GM19239 (cell line): Measurements from ENCODE around the gene ENO3.

ENCODE experiments used
- DNase-seq: peaks from one replicate; pipeline ENCODE4 v3.0.0; 2011; ENCODE audit warnings: low spot score; ENCODE audit not compliant: insufficient read length
- FAIRE-seq: peaks from 2 replicates; lab custom pipeline; 2011; peaks lifted over from hg19 to GRCh38; lab: Jason Lieb, UNC

ENO3 gene

DNA sequence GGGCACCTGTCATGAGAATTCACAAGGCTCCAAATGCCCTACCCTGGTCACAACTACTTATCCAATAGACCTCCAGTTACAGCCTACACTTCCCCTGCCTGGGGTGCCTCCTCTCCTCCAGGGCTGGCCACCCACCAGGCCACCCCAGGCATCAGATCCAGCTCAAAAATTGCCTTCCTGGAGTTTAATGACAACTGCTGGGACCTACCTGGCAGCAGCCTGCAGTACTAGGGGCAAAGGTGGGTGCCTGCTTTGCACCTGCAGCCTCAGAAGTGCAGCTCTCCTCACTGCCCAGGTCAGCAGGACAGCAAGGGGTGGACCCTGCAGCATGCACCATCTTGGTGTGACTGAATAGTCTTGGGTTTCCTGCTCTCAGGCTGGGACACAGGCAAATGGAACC, 15.3 kb upstream of the ENO3 start:
- DNase-seq = no peak
- FAIRE-seq = no peak

DNA sequence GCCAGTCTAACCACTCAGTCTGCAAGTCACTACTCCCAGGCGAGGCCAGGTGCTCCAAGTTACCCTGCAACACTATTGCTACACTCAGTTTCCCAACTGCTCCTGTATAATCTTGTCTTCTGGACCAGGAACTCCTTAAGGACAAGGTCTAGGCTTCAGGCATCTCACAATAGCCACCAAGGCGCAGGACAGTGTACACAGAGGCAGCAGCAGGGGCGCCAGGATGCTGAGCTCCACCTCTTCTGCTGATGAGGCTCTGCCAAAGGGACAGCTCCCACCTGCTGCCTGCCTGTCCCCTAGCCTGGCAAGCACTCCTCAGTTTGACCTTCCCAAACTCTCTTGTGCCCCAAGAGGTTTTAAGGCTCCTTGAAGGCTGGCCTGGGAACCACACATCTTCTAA, 14.5 kb upstream of the ENO3 start:
- no peak for FAIRE-seq

DNA sequence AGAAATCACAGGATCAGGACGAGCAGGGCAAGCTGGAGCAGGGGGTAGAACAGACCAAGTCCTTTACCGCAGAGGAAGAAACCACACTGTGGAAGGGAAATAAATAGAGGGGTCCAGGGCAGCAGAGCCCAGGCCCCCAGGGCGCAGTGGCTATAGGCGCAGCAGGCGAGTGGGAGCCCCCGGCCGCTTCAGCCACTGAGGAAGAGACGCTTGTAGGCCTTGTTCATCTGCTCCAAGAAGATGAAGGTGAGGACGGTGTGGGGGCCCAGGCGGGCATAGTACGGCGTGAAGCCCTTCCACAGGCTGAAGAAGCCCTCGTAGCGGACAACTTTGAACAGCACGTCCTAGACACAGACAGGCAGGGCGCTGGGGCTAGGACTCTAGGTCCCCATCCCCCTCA, 13.4 kb upstream of the ENO3 start:
- FAIRE-seq (no peak), DNase-seq (no peak)

More for the DNA sequence above, 14.5 kb upstream of the ENO3 start:
- DNase-seq = no peak

DNA sequence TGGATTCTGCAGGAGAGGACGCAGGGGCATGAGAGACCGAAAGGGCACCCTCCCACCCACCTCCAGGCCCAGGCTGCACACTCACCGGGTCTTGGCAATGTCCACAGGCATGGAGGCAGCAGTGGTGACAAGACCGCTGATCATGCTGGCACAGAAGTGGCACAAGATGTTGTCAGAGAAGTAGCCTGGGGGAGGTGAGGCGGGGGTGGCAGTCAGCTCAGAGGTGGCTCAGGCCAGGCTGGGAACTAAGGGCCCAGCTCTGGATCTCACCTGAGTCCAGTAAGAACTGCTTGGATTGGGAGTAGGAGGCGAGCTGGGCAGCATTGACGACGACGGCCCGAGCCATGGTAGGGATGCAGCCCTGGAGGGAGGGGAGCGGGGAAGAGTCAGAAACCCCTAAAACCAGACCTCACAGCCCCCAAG, 12.8 kb upstream of the ENO3 start:
- FAIRE-seq (no peak), DNase-seq (no peak)

DNA sequence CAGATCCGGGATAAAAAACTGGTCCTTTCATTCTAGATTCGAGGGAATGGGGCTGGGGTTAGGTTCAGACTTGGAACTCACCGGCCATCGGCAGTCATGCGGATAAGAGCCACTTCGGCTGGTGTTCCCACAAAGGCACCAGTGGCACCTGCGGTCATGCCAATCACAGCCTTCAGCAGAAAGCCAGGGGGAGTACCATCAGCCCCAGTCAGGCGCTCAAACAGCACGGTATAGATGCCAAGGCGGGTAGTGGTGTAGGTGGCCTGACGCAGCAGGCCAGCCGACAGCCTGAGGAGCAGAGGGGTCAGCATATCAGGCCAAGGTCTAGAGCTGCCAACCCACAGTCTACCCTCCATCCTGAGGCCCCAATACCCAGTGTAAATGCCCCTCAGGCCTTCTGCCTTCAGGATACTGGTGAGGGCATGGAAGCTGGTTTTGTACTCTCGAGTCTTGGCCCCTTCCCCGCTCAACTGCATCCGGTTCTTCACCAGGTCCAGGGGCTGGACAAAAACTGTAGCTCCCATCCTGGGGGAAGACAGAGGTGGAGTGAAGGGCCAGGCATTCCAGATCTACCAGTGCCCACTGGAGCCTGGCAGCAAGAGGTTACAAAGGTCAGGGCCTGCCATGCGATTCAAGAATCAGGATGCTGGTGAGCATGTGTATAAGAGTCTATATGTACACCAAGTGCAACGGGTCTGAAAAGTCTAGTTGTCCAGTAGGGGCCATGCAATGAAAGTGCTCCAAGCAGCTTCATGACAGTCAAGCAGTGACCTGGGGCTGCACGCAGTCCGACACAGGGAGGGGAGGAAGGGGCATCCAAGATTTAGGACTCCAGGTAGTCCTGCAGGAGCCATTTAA, 12.0 kb upstream of the ENO3 start:
- FAIRE-seq = peak; percentile 81
- DNase-seq = no peak

DNA sequence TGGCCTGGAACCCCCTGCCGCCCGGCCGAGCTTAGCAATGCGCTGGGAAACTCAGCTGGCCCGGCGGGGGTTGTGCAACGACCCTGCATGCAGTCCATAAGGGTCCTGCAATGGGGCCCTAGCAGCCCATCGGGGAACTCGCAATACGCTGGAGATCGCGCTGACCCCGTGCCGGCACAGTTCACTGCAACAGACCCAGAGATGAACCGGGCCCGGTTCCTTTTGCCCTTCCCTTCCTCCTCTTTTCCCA, 11.4 kb upstream of the ENO3 start:
- DNase-seq = no peak
- no peak for FAIRE-seq

DNA sequence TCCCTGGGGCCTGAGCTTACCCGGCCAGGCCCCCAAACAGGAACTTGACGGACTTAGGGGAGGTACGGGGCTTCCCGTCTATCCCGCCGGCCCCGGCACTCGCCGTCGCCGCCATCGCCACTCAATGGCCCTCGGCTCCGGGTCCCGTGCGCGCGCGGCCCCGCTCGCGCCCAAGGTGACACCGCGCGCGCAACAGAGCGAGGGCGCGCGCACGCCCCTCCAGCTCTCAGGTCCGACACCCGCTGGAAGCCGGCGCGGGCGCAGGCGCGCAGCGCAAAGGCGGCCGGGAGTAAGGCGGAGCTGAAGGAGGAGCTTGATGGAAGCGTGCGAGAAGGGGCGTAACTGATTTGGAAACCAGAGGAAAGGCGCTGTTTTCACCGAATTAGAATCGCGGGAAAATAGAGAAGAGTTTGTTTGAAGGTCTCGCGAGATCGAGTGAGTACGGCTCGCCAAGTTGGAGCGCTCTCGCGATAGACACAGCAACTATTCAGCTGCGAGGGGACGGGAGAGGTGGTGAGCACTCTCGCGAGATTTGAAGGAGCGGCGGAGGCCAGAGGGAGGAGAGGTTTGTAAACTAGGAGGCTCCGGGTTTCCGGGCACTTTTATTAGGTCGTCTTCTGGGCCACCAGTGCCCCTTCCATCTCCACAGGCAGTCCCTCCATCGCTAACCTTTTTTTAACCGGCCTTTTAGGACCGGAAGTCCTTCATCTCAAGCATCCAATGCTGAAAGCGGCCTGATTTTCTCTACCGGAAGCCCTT, 10.9 kb upstream of the ENO3 start, which contains the start of the genes RNF167 and SLC25A11:
Gene RNF167, plus strand, starts transcription at position 473 of the 759 bp plus-strand sequence. CDS start 642 bp downstream, outside the sequence.
Gene SLC25A11, minus strand, starts transcription at position 251 of the 759 bp plus-strand sequence. Its CDS starts 136 bp downstream, at position 115.
- DNase-seq (peak; percentile 88), FAIRE-seq (peak; percentile 100)

DNA sequence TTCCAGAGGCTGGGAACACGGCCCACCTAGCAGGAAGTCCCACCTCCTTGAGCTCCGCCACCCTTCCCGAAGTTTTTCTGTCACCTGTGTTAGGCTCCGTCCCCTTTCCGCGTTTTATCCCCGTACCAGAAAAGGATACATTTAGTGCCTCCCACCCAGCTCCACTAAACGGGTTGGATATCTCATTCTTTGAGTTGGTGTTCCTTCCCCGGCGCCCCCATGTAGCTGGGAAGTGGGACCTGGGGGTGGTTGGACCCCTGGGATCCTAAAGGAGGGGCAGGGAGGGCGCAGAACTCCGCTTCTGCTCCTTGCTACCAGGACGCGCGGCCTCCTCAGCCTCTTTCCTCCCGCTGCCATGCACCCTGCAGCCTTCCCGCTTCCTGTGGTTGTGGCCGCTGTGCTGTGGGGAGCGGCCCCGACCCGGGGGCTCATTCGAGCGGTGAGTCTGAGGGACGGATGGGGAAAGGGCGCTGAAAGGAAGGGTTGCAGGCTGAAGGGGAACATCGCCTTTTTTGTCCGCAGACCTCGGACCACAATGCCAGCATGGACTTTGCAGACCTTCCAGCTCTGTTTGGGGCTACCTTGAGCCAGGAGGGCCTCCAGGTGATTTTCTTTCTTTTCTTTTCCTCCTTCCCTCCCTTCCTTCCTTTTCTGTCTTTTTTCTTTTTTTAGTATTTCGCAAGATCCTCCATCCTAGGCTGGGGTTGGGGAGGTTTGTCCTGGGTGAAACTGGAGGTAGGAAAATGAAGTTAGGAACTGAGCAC, 10.2 kb upstream of the ENO3 start:
- DNase-seq (no peak), FAIRE-seq (peak; percentile 74)

DNA sequence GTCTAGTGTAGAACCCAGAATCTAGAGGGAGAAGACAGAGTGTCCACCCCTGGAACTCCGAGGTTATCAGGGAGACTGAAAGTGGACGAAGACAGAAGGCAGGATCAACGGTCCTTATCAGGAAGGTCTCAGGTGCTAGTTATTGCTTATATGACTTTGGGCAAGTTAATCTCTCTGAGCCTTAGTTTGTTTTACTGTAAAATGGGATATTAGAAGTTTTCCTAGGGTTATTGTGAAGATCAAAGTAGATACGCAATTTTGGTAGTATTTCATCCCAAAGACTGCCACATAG, 9.7 kb upstream of the ENO3 start:
- FAIRE-seq = no peak
- no peak for DNase-seq

DNA sequence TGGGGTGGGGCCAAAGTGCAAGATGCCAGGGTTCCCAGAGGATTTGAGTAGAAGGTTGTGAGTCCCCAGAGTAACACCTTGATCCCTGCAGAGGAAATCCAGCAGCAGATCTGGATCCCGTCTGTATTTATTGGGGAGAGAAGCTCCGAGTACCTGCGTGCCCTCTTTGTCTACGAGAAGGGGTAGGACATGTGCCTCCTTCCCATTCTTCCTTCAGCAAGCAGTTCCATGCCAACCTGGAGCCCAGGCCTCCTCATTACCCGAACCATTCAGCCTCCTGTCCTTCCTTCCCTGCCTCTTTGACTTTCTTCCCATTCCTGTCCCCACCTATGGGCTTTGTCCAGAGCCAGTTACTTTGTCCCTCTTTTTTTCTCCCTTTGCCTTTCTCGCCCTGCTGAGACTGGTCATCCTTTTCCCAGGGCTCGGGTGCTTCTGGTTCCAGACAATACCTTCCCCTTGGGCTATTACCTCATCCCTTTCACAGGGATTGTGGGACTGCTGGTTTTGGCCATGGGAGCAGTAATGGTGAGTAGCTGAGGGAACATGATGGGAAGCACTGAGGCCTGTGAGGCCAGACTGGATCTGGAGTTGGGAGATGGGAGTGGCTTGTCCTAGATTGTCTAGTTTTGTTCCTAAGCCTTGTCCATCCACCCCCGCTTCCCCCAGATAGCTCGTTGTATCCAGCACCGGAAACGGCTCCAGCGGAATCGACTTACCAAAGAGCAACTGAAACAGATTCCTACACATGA, 8.0 kb upstream of the ENO3 start:
- DNase-seq = no peak
- FAIRE-seq = no peak

DNA sequence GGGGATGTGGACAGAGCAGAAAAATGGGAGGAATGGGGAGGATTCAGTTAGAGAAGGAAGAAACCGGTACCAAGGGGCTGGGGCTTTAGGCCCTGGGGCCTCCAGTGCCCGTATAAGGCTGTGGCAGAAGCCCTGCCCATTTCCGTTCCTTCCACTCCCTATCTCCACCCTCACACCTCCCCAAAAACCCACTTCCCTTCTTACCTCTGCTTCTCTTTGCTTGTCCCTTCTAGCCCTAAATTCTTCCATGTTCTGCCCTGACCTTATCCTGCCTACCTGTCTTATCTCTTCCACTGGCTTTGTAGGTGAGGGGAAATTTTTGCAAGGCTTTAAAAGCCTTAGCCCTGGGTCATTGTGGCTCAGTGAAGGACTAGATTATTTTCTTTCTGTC, 6.8 kb upstream of the ENO3 start:
- FAIRE-seq (peak; percentile 78), DNase-seq (no peak)

DNA sequence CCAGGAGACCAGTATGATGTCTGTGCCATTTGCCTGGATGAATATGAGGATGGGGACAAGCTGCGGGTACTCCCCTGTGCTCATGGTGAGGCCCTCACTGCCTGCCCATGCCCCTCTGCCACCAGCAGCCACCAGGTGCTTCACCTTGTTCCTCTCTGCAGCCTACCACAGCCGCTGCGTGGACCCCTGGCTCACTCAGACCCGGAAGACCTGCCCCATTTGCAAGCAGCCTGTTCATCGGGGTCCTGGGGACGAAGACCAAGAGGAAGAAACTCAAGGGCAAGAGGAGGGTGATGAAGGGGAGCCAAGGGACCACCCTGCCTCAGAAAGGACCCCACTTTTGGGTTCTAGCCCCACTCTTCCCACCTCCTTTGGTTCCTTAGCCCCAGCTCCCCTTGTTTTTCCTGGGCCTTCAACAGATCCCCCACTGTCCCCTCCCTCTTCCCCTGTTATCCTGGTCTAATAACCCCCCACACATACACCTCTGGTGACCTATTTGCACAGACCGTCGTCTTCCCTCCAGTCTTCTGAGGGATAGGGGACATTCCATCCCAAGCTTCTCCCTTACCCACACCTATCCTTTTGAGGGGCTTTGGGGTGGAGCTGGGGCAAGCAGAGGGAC, 6.3 kb upstream of the ENO3 start:
- FAIRE-seq (no peak), DNase-seq (no peak)

DNA sequence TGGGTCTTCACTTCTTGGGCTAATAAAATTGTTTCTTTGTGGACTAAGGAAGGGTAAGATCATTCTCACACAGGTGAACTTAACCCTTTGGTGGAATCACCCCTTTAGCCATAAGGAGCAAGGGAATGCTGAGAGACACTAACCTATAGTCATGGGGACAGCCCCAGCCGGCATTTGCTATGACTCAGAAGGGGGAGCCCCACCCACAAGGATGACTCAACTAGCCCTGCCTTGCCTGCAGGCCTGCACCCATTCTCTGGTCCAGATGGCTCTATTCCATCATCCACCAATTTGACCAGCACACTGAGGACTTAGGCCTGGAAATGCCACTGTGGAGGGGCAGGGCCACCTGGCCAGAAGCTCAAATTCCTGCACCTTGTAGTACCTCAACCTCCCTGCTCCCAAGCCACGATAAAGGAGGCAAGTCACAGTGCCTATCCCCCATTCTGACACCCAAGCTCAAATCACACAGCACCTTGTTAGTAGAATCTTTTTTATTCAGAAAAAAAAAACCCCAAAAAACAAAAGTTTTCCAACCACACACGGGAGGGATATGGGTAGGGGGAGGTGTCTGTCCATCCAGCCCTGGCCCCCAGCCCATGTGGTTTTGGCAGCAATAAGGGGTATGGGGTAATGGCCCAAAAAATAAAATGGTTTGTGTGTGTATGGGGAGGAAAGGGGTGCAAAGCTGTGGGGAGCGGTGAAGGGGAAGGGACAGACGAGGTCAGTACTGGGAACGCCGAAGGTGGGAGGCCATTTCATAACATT, 5.6 kb upstream of the ENO3 start:
- peak; percentile 93 for FAIRE-seq
- DNase-seq = no peak

DNA sequence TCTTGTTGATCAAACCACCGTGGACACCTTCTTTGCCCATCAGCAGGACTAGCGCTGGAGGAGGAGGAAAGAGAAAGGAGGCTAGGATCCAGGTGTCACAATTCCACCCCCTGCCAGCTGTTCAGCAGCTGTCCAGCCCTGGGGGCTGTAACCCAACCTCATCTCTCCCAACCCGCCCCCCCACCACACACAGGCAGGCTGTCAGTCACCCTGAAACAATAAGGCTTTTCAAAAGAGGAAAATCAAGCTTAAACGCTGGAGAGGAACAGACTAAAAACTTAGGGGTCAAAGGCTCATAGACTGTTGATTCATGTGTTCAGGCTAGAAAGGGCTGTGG, 5.0 kb upstream of the ENO3 start:
- no peak for DNase-seq
- FAIRE-seq = no peak

DNA sequence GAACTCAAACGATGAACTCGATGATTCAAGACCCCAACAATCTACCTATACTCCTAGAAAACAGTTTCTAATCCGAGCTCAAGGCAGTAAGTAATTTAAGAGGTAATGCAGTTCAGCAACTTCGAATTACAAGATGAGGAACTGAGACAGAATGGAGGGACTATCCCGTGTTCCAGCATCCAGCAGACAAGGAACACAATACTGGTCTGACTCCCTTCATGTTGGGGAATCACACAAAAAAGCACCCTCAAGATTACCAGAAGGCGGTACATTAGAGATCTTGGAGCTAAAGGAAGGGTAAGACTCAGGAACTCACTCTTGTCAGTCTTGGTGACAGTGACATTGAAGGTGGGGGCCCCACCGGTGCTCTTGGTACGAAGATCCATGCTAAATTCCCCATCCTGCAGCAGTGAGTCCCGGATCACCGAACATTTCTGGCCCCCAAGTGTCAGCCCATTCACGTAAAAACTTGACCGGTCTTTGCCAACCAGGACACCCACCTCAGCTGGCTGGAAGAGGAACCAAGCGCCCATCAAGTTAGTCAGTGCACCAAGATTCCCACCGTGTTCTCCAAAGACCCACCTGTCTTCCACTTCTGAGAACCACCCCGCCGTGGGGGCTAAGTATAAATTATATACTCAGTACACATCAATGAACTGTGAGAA, 4.5 kb upstream of the ENO3 start:
- DNase-seq = no peak
- FAIRE-seq = peak; percentile 69

DNA sequence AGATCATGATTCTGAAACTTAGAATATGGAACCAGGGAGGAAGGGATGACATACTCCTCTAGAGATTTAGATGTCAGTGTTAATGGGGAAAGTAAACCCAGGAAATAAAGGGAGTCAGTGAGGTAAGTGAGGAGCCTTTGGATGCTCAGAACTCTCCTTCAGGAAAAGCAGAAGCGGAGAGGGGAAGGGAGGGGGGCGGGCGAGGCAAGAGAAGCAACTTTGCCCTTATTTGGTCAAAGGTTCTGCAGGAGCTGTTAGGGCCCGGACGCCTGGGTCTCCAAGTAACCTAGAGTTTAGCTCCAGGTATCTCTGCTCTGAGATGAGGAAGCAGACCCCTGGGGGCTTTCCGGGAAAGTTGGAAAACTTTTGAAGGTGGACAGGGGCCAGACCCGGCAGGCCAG, 3.9 kb upstream of the ENO3 start:
- DNase-seq (no peak), FAIRE-seq (peak; percentile 18)

DNA sequence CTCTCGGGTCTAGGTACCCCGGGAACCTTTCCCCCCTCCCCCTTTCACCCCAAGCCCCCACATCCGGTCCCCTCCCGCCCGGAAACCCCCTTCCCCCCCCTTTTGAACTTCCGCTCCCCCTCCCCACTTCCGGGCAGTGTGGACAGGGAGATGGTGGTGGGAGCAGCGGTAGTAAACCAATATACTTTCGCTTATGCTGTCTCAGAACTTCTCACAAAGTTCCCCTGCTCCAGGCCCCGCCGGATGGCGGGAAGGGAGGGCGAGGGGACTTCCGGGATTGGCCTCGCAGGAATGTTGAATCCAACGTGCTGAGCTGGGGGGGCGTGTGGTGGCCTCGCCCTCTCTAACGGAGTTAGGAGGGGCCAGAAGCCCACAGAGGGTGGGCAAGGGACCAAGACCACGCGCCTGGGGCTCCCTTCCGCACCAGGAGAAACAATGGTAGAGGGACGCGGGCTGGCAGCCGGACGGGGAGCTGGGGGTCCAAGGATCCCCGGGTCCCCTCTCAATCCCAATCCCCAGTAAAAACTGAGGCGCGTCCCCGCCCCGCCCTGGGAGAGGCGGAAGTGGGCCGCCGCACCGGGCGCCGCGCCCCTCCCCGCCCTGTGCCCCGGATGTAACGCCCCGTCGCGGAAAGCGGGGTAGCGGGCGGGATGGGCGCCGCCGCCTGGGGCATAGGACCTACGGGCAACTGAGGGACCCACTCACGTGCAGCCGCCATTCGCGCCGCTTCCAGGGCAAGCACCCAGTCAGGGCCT, 3.3 kb upstream of the ENO3 start:
- FAIRE-seq (peak; percentile 78), DNase-seq (no peak)
